OCI-LY3 (cell line): ENCODE data around the gene LRFN5.

Experiments used
- H2AFZ ChIP-seq: fragments of 200-600, 300-600 bp; shearing (Covaris generic); 2 replicates; pipeline ENCODE4 v1.6.0; 2014; ENCODE audit warnings: antibody characterized with exemption, low read depth, low read length
- H3K27ac ChIP-seq: fragments of 200-600, 300-600 bp; sonication (generic); 2 replicates; pipeline ENCODE4 v1.5.1; 2014; ENCODE audit warnings: mild to moderate bottlenecking, low read length, moderate library complexity, mixed read lengths
- H3K27me3 ChIP-seq: fragments of 200-600, 300-600 bp; sonication (generic); 2 replicates; pipeline ENCODE4 v1.6.1; 2014; ENCODE audit warnings: low read depth, low read length, mixed read lengths
- H3K36me3 ChIP-seq: fragments of 200-600, 300-600 bp; sonication (generic); replicated peaks from 2 replicates; pipeline ENCODE3; 2014; ENCODE audit warnings: low read depth, low read length, mixed read lengths
- H3K4me1 ChIP-seq: fragments of 300-600, 200-600 bp; sonication (generic); 2 replicates; pipeline ENCODE4 v1.6.1; 2014; ENCODE audit warnings: low read length, mixed read lengths
- H3K4me2 ChIP-seq: fragments of 200-600, 300-600 bp; sonication (generic); 2 replicates; pipeline ENCODE4 v1.6.1; 2014; ENCODE audit warnings: low read length, mixed read lengths
- H3K4me3 ChIP-seq: fragments of 300-600, 200-600 bp; sonication (generic); 2 replicates; pipeline ENCODE4 v1.5.1; 2014; ENCODE audit warnings: antibody characterized with exemption, mild to moderate bottlenecking, low read length, moderate library complexity
- H3K79me2 ChIP-seq: fragments of 300-600, 200-600 bp; shearing (Covaris generic); 2 replicates; pipeline ENCODE4 v1.6.1; 2014; ENCODE audit warnings: mild to moderate bottlenecking, low read length, mixed read lengths
- H3K9ac ChIP-seq: fragments of 300-600, 200-600 bp; shearing (Covaris generic); 2 replicates; pipeline ENCODE4 v1.6.0; 2014; ENCODE audit warnings: mild to moderate bottlenecking, low read length, moderate library complexity
- H3K9me3 ChIP-seq: fragments of 200-600, 300-600 bp; shearing (Covaris generic); 2 replicates; pipeline ENCODE4 v1.6.1; 2014; ENCODE audit warnings: low read length, mixed read lengths; ENCODE audit not compliant: insufficient read depth
- H4K20me1 ChIP-seq: fragments of 200-600, 300-600 bp; sonication (generic); 2 replicates; pipeline ENCODE4 v1.6.1; 2016; ENCODE audit warnings: low read length, mixed read lengths; ENCODE audit not compliant: insufficient read depth
- EZH2phosphoT487 ChIP-seq: fragments of 200-600 bp; shearing (Covaris generic); IDR thresholded peaks from 2 replicates; pipeline ENCODE4 v1.6.1; 2018; ENCODE audit warnings: antibody characterized with exemption, mixed run types, low read depth
- TF ChIP-seq, protein P1 (sequence below): fragments of 200-600, 300-600 bp; sonication (generic); IDR thresholded peaks from 2 replicates; pipeline ENCODE4 v1.5.1; 2014; ENCODE audit warnings: antibody characterized with exemption, low read length, low read depth

LRFN5 gene

DNA sequence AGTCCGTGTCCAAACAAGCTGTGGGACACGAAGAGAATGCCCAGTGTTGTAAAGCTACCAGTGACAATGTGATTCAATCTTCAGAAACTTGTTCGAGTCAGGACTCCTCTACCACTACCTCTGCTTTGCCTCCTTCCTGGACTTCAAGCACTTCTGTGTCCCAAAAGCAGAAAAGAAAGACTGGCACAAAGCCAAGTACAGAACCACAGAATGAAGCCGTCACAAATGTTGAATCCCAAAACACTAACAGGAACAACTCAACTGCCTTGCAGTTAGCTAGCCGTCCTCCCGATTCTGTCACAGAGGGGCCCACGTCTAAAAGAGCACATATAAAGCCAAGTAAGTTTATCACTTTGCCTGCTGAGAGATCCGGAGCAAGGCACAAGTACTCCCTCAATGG, 284.9 kb downstream of the LRFN5 start:
- Histone ChIP-seq H4K20me1 (no peaks in the 10 kb centered on the region), H3K9me3 (no peaks in the 10 kb centered on the region), H3K4me2 (no peak overlapping the region), H3K27ac (no peak overlapping the region), H3K4me3 (no peak overlapping the region), H3K4me1 (no peaks in the 10 kb centered on the region), H3K79me2 (no peaks in the 10 kb centered on the region), H3K36me3 (no peaks in the 10 kb centered on the region), H3K27me3 (no peaks in the 10 kb centered on the region), H3K9ac (no peak overlapping the region), H2AFZ (no peak overlapping the region)
- TF ChIP-seq, protein P1, sequence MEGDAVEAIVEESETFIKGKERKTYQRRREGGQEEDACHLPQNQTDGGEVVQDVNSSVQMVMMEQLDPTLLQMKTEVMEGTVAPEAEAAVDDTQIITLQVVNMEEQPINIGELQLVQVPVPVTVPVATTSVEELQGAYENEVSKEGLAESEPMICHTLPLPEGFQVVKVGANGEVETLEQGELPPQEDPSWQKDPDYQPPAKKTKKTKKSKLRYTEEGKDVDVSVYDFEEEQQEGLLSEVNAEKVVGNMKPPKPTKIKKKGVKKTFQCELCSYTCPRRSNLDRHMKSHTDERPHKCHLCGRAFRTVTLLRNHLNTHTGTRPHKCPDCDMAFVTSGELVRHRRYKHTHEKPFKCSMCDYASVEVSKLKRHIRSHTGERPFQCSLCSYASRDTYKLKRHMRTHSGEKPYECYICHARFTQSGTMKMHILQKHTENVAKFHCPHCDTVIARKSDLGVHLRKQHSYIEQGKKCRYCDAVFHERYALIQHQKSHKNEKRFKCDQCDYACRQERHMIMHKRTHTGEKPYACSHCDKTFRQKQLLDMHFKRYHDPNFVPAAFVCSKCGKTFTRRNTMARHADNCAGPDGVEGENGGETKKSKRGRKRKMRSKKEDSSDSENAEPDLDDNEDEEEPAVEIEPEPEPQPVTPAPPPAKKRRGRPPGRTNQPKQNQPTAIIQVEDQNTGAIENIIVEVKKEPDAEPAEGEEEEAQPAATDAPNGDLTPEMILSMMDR = no peak
- TF ChIP-seq EZH2phosphoT487 = no peak

DNA sequence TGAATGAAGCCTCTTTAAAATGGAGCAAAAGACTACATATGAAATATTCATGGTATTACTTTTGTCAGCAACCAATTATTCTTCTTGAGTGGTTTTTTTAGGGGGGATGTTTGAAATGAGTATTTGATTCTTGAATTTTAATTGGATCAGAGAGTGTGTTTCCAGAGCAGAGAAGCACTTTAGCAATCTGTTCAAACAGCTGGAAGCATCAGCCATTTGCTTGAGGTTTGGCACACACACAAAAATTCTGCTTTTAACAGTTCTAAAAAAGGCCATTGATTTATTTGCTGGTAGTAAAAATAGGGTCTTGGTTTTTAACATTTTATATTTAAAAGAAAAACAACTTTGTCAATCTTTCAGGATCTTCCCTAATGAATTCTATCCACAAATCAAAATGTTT, 292.7 kb downstream of the LRFN5 start:
- no peak overlapping the region for H3K4me2 ChIP-seq
- no peaks in the 10 kb centered on the region for H4K20me1 ChIP-seq
- no peak overlapping the region for H3K9ac ChIP-seq
- no peaks in the 10 kb centered on the region for H3K79me2 ChIP-seq
- no peak overlapping the region for H3K27ac ChIP-seq
- TF ChIP-seq EZH2phosphoT487 = no peak
- TF ChIP-seq, protein P1 = no peak
- no peaks in the 10 kb centered on the region for H3K27me3 ChIP-seq
- H3K36me3 ChIP-seq = no peaks in the 10 kb centered on the region
- no peak overlapping the region for H3K4me3 ChIP-seq
- no peaks in the 10 kb centered on the region for H3K4me1 ChIP-seq
- H2AFZ ChIP-seq = no peak overlapping the region
- no peaks in the 10 kb centered on the region for H3K9me3 ChIP-seq

DNA sequence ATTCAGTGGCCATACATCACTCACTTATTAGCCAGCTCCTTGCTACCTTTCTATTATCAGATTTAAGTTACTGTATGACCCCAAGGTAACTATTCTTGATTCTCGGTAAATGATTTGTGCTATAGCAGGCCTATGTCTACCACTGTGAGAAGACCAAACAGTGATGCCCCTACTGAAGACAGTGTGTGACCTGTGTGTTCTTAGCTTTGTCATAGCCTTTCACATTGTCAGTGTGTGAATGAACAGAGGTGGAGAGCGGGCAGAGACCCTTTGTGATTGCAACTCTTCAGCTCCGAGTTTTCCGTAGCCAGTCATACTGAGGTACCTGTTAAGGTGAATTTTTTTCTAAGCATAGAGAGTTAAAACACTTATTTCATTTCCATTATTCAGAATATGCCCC, 294.0 kb downstream of the LRFN5 start:
- H3K4me2 ChIP-seq = no peak overlapping the region
- no peaks in the 10 kb centered on the region for H3K36me3 ChIP-seq
- no peaks in the 10 kb centered on the region for H3K79me2 ChIP-seq
- no peaks in the 10 kb centered on the region for H3K27me3 ChIP-seq
- H3K27ac ChIP-seq = no peak overlapping the region
- no peak overlapping the region for H3K4me3 ChIP-seq
- no peaks in the 10 kb centered on the region for H4K20me1 ChIP-seq
- no peaks in the 10 kb centered on the region for H3K4me1 ChIP-seq
- TF ChIP-seq, protein P1 = no peak
- TF ChIP-seq EZH2phosphoT487 = no peak
- H2AFZ ChIP-seq = no peak overlapping the region
- H3K9me3 ChIP-seq = no peaks in the 10 kb centered on the region
- H3K9ac ChIP-seq = no peak overlapping the region

DNA sequence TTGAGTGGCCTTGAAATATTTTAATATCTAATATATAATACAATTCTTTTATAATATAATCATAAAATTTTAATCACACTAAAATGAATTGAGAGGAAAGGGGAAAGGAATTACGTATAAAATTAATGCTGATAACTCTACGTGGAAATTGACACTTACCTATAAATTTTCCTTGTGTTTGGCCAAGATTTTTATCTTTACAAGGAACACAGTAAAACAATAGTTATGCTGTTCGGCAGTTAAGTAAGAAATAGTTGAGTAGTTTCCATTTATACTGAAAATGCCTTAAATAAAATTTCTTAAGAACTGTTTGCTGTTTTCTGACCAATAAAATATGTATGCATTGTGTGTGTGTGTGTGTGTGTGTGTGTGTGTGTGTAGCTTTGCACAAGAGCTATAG, 294.4 kb downstream of the LRFN5 start:
- TF ChIP-seq EZH2phosphoT487 = no peak
- TF ChIP-seq, protein P1 = no peak

More for the DNA sequence above, 294.4 kb downstream of the LRFN5 start:
- H3K27ac ChIP-seq = no peak overlapping the region
- H4K20me1 ChIP-seq = no peaks in the 10 kb centered on the region
- no peaks in the 10 kb centered on the region for H3K4me1 ChIP-seq
- no peak overlapping the region for H3K9ac ChIP-seq
- H3K36me3 ChIP-seq = no peaks in the 10 kb centered on the region
- no peaks in the 10 kb centered on the region for H3K79me2 ChIP-seq
- no peaks in the 10 kb centered on the region for H3K27me3 ChIP-seq
- H3K4me3 ChIP-seq = no peak overlapping the region
- H2AFZ ChIP-seq = no peak overlapping the region
- no peak overlapping the region for H3K4me2 ChIP-seq
- no peaks in the 10 kb centered on the region for H3K9me3 ChIP-seq
